Activated gamma-delta T cell treated with anti-CD3 and anti-CD28 coated beads, Interleukin-2, amount 50 U/mL, for 16 hours (primary cell): ENCODE data around the gene PLCH2.
"Not testable (repeated sequence)": the region's sequence is repeated elsewhere in the genome, so short reads cannot be mapped to it uniquely, and the experiment has no call there.

Experiments
- DNase-seq: peaks from one replicate; pipeline ENCODE4 v3.0.0-alpha.2; 2020; ENCODE audit warnings: low read depth

The PLCH2 gene, protein sequence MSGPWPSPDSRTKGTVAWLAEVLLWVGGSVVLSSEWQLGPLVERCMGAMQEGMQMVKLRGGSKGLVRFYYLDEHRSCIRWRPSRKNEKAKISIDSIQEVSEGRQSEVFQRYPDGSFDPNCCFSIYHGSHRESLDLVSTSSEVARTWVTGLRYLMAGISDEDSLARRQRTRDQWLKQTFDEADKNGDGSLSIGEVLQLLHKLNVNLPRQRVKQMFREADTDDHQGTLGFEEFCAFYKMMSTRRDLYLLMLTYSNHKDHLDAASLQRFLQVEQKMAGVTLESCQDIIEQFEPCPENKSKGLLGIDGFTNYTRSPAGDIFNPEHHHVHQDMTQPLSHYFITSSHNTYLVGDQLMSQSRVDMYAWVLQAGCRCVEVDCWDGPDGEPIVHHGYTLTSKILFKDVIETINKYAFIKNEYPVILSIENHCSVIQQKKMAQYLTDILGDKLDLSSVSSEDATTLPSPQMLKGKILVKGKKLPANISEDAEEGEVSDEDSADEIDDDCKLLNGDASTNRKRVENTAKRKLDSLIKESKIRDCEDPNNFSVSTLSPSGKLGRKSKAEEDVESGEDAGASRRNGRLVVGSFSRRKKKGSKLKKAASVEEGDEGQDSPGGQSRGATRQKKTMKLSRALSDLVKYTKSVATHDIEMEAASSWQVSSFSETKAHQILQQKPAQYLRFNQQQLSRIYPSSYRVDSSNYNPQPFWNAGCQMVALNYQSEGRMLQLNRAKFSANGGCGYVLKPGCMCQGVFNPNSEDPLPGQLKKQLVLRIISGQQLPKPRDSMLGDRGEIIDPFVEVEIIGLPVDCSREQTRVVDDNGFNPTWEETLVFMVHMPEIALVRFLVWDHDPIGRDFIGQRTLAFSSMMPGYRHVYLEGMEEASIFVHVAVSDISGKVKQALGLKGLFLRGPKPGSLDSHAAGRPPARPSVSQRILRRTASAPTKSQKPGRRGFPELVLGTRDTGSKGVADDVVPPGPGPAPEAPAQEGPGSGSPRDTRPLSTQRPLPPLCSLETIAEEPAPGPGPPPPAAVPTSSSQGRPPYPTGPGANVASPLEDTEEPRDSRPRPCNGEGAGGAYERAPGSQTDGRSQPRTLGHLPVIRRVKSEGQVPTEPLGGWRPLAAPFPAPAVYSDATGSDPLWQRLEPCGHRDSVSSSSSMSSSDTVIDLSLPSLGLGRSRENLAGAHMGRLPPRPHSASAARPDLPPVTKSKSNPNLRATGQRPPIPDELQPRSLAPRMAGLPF (N-terminal part only)

DNA sequence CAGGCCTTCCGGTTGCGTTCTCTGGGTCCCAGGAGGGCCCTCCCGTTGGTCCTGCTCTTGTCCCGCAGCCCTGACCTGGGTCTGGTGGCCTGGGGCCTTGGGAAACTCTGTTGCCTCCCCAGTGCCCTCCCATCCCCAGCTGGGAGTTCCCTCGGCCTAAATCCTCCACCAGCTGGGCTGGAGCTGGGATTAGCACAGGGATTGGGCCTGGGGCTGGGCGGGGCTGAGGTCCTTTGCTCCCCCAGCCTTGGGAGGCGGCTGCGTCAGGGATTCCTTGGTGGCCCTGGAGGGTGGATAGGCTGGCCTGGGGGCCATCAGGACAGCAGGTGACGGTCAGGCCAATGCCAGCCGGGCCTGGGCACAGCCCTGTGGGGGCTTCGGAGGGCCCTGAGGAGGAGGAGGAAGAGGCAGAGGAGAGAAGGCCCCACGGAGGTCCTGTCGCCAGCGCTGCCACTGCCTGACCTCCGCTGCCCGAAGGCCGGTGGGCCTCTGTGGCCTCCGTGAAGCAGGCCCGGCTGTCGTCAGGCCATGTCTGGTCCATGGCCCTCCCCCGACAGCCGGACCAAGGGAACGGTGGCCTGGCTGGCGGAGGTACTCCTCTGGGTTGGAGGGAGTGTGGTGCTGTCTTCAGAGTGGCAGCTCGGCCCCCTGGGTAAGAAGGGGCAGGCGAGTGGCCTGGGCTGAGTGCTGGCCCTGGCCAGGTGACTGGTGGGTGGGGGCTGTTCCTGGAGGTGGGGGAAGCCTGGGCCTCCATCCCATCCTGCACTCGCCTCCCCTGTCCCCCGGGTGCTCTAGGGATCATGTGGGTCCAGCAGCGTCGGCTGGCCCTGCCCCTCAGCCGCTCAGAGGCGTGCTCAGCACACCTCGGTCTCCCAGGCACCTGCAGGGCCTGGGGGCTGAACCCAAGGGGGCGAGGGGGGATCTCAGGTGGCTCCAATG lies at the start of gene PLCH2:
PLCH2 (plus strand) TSS at position 229 of the 939 bp plus-strand sequence; CDS start at position 529, 300 bp downstream.
- no peak for DNase-seq

DNA sequence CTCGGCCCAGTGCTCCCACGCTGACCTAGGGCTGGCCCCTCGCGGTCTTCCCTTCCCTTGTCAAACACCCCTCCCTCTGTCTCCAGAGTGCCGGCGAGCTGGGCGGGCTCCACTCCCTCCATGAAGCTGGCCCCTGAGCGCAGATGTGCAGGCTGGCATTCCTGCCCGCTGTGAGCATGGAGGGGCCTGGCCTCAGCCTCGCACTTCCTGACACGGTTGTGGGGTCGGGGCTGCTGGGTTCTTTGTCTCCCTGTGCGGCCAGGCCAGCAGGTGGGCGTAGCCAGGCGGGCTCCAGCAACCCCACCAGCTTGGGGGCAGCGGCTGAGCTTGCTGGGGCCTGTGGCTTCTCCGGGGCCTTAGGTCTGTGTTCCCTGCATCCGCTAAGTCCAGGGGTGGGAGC lies 49.5 kb upstream of the PLCH2 start:
- no peak for DNase-seq

DNA sequence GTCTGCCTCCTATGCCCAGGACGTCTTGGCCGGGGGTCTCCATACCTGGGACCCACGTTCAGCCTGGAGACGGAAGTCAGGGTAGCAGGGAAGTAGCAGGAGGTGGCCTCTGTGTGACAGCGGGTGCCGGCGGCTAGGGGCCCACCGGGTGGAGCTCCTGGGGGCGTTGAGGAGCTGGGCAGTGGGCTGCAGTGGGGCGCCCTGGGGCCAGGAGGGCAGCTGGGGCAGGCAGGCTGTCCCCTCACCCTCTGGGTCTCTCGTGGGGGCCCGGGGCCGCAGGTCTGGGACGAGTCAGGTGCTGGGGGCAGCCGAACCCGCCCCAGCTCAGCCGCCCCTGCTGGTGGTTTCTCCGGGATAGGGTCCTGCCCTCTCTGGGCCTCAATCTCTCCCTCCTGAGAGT lies 49.0 kb upstream of the PLCH2 start:
- DNase-seq, result no peak

DNA sequence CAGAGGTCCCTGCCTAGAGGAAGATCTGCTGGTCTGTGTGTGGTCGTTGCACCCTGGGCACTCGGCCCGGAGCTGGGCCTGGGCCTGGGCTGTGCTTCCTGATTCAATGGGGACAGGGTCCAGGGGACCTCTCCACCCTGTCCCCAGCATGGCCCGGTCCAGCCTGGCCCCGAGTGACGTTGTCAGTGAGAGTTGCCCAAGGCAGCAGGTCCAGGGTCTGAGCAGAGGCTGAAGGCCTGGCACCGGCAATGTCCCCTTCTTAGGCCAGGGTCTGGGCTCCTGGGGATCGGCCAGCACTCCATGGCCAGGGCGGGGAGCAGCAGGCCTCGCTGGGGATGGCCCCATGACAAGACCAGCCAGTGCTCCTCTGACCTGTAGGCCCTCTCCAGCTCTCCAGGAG lies 48.1 kb upstream of the PLCH2 start:
- no peak for DNase-seq

DNA sequence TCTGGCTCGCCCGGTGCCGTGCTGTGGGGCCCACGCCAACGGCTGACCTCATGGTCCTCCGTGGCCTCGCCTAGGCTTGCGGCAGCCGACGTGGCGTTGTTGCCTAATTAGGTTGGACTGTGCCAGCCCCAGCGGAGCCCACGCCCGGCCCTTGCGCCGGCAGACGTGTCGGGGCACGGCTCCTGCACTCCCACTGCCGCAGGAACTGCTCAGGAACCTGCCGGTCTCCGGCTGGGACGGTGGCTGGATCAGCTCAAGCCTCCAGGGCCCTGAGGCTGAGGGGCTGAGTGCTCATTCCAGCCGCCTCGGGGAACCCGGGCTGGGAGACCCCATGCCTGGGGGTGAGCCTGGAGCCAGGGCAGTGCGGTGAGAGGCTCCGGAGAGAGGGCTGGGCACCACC lies 47.6 kb upstream of the PLCH2 start:
- no peak for DNase-seq

DNA sequence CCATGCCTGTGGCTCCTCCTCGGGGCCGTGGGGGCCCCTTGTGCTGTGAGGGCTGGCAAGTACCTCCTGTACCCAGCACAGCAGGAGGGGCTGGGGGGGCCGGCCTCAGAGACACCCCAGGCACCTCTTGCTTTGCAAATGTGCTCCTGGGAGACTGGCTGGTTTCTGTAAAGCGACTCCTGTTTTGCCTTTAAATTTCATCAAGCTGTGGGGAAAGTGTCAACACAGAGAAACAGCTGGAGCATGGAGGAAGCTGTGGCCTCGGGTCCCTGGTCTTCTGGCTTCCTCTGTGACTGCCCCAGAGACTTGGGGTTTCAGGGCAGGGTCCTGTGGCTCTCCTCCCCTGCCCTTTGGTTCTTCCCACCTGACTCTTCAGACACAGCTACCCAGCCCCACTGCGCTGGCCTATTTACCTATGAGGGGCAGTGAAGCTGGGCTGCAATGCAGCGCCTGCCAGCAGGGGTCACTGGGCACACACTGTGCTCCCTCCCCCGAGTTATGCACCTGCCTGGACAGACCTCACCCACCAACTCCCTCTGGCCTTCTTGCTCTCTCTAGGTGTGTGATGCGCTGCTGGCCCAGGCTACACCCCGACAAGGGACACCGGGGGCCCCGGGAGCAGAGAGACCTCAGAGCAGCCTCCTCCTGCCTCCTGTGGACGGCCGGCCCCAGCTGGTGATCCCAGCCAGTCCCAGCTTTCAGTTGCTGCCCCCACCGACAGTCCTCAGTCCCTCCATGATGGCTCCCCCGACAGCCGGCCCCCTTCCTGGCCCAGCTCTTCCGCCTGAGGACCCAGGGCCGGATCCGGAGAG lies 46.1 kb upstream of the PLCH2 start:
- DNase-seq, result no peak

DNA sequence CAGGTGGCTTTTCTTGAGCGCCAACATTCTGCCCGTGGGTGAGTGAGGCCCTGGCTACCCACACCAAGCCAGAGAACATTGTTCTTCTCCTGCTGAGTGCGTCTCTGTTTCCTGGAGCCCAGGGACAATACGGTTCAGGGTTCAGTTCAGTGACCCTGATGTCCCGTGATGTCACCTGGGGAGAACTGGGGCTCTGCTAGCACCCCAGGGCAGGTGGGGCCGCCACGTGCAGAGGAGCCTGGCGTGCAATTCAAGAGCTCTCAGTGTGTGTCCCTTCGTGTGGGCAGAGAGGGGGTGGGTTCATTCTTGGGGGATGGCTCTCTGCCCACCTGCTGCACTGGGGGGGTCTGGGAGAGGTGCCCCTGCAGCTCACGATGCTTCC lies 45.5 kb upstream of the PLCH2 start:
- DNase-seq, result no peak

DNA sequence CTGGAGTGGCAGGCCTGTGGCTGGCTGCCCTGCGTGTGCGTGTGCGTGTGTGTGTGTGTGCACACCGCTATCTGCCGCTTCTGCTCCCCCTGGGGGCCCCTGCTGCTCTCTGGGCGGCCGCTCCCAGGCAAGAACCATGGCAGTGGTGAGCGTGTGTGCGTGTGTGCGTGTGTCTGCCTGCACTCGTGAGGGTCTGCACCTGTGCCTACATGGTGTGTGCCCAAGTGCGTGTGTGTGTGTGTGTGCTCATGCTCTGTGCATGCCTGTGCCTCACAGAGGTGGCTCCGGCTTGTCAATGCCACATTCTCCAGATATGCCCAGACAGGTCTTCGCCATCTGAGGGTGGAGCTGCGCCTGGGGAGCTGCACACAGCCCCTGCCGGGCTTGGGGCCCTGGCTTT lies 45.0 kb upstream of the PLCH2 start:
- no peak for DNase-seq

DNA sequence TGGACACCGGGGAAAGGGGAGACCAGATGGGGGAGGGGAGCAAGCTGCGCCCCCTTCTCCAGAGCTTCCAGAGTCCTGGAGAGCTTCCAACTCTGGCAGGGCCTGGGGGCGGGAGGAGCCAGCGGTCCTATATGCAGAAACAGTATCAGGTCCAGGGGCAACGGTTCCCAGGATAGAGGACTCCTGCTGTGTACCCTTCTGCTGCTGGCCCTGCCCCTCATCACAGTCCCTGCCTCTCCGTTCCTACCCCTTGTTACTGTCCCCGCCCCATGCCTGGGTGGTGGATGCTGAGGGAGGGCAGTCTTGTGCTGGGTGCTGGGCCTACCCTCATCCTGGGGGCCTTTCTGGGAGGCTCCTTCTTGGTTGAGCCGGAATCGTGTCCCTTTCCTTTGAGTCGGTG lies 44.6 kb upstream of the PLCH2 start:
- DNase-seq, result no peak

DNA sequence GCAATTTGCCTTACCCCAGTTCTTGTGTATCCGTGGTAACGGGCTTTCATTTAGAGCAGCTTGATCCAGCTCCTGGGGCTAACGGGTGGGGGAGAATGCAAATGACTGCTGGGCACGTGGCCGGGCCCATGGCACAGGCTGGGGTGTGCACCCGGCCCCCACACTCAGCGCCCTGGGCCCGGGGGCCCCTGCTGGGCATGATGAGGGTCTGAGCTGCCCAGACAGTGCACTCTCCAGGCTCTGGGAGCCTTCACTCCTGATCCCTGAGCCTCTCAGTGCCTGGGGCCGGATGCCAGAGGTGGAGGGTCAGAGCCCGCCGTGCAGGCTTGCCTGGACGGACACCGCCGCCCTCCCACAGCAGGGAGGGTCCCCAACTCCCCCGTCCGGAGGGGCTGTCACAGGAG lies 43.6 kb upstream of the PLCH2 start:
- no peak for DNase-seq

DNA sequence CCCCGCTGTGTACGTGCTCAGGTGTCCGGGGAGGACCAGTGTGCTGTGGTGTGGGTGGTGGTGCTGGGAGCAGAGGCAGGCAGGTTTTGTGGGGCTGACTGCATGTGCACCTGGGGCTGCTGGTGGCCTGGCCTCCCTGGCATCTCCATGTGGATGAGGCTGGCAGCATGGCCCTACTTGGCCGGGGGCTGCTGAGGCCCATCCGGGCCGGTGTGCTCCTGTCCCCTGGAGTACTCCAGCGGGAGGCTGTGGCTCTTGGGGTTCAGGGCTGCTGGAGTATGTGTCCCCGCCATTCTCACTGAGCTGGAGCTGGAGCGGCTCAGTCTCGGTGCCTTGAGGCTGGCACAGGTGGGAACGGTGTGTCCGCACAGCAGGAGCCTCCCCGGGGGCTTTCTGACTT lies 42.9 kb upstream of the PLCH2 start:
- no peak for DNase-seq

DNA sequence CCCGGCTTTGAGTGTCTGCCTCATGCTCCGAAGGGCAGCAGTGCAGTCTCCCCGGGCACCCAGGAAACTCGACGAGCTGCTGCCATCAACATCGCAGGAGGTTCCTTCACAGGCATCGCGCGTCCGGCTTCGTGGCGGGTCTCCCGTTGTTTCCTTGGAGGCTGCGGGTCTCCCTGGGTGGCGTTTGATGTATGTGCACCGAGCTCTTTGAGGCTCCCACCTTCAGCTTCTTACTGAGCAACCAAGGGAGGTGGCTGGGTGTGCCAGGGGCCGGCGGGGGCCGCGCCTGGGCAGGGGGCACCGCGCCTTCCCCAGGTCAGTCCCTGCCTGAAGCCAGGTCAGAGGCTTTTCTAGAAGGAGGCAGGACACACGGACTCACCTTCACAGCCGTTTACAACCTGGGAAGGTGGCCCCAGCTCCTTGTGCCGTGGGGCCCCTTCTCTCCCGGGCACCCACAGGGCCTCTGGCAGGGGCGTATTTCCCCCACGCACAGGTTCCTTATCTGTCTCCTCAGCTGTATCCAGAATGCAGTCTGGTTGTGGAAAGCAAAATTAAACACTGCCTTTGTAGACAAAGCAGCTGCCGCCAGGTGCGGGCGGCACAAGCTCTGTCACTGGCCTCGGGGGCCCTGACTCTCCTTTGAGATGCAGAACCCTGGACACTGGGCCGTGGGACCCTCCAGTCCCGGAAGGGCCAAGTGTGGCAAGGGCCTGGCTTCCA lies 42.0 kb upstream of the PLCH2 start:
- no peak for DNase-seq

DNA sequence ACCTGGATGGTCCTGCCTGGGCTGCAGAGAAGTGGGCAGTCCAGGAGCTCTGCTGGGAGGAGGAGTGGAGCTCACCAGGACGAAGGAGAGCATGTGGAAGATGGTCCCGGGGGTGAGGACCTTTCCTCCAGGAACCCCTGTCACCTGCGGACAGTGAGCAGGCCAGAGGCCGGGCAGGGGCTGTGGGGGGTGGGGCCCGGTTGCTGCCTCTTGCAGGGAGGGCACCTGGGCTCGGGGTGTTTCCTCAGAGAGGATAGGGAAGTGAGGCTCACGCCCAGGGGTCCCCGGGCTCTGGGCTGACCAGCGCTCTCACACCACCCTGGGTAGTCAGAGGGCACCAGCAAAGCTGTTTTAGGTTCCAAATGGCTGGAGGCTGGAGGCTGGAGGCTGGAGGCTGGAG lies 41.0 kb upstream of the PLCH2 start:
- no peak for DNase-seq

DNA sequence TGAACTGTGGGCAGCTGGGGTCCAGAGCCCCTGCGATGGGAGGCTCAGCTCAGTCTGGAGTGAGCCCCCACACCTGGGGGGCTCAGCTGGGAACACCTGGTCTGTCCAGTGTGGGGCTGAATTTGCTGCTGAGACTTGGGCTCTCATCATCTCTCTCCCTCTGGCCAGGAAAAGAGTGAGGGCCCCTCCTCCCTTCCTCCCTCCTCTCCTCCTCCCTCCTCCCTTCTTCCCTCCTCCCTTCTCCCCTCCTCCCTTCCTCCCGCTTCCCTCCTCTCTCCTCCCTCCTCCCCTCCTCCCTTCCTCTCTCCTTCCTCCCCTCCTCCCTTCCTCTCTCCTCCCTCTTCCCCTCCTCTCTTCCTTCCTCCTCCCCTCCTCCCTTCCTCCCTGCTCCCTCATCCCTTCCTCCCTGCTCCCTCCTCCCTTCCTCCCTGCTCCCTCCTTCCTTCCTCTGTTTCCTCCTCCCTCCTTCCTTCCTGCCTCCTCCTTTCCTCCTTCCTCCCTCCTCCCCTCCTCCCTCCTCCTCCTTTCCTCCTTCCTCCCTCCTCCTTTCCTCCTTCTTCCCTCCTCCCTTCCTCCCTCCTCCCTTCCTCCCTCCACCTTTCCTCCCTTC lies 40.2 kb upstream of the PLCH2 start:
- no peak for DNase-seq

DNA sequence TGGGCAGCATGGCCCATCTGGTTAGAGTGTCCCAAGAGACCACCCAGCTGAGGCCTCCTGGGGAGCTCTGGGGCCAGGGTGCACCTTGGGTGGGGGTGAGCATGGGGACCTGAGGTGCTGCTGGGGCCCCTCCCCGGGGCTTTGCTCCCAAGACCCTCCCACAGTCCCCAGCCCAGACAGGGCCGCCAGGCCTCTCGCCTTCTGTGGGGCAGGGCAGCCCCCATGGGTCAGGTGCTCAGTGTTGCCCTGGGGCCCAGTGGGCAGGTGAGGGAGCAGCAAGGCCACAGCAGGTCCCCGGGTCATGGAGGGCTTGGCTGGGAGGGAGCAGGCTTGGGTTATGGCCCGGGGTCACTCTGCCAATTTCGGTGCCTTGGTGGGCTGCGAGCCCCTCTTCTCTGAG lies 39.2 kb upstream of the PLCH2 start:
- DNase-seq, result no peak

DNA sequence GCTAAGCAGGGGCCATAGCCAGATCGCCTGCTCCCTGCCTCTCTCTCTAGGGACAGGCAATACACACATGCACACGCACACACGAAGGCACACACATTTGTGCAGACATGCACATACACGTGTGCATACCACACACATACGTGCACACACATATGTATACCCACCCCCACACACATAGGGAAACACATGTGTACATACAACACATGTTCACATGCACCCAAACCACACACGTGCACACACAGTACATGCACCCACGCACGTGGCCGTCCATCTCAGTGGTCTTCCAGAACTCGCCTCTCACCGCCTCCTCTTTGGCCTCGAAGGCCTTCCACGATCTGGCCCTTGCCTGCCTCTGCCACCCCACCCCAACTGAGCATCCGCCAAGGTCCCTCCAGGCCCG lies 38.5 kb upstream of the PLCH2 start:
- DNase-seq, result no peak

DNA sequence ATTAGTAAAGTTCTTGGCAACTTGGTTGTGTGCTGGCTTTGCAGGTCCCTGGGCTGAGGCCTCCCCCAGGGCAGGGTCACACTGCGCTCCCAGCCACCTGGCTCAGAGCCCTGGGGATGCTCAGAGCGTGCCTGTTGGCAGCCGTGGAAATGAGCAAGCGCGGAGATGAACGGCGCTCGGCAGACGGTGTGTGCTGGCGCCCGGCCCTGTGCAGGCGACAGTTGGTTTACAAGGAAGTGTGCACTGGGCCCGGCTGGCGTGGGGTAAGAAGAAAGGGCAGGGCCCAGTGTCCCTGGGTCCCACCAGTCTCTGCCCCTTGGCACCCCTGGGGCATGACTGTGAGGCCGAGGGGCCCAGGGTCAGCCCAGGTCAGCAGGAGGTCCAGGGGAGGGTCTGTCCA lies 38.1 kb upstream of the PLCH2 start:
- DNase-seq, result no peak

DNA sequence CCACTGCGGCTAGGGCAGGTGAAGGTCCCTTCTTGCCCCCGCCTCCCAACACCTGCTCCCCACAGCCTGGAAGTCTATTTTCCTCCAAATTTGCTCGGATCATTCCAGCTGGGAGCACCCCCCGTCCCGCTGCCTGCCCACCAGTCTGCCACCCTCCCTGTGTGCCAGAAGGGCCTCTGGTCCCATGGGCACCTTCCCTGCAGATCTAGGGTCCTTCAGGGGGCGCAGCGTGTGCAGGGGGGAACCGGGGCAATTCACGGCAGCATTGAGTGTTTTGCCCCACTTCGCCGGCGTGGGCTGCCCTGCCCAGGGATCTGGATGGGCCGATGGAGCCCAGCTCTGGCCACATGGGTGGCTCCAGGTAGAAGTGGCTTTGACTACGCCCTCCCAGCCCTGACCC lies 37.4 kb upstream of the PLCH2 start:
- no peak for DNase-seq

DNA sequence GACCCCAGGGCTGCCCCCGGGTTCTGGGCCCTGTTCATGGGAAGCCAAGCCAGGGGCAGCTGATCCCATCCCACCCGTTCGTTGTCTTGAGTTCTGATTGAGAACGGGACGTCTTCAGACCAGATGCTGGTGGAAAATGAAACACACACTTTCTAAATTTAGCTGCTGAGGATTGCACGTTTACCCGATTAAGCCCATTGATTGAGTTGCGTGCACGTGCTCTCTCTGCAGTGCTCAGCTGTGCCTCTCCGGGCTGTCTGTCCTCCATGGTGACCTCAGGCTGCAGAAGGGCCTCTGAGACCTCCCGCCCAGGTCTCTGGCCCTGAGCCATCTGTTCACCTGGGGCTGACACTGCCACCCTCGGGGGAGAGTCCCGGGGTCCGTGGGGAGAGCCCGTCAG lies 36.7 kb upstream of the PLCH2 start:
- no peak for DNase-seq

DNA sequence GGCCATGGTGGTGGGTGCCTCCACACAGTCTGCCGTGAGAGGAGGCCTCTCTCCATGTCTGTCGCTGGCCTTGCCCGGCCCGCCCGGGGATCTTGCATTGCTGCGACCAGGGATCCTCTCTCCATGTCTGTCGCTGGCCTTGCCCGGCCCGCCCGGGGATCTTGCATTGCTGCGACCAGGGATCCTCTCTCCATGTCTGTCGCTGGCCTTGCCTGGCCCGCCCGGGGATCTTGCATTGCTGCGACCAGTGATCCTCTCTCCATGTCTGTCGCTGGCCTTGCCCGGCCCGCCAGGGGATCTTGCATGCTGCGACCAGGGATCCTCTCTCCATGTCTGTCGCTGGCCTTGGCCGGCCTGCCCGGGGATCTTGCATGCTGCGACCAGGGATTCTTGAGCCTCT lies 35.7 kb upstream of the PLCH2 start:
- not testable (repeated sequence) for DNase-seq
